MM.1S (cell line): ENCODE measurements around the gene MFSD6.

ENCODE experiments used
- CTCF ChIP-seq: fragments of 300-600 bp; sonication (generic); IDR thresholded peaks from 2 replicates; pipeline ENCODE4 v1.5.1; 2016; ENCODE audit warnings: antibody characterized with exemption, low read length, mixed read lengths
- EZH2 ChIP-seq: fragments of 300-600 bp; sonication (generic); optimal IDR thresholded peaks from 2 replicates; pipeline ENCODE3; 2017; ENCODE audit warnings: low read depth, mild to moderate bottlenecking, antibody characterized with exemption, low read length, mixed read lengths

- no peak for TF ChIP-seq EZH2
- TF ChIP-seq CTCF: no peak
Measured at GRCh38 chr2:190446193-190446592, 38.0 kb downstream of the MFSD6 start.
